GM23338 (cell line): ENCODE data around the gene TCEA2.

Experiments used
- CREB1 ChIP-seq: fragments of 250-450 bp; sonication (Bioruptor Pico); IDR thresholded peaks from 2 replicates; pipeline ENCODE4 v1.5.0; 2020; ENCODE audit warnings: low read depth, mild to moderate bottlenecking, moderate library complexity
- CTCF ChIP-seq, 2 experiments: fragments of 200-600 bp in 1 of 2; sonication (generic) in 1 of 2; conservative IDR thresholded peaks; 2 replicates each; pipeline versions ENCODE4 v1.5.1 to v1.6.1; 2016 to 2017; ENCODE audit warnings: antibody characterized with exemption in 2 of 2, low read depth in 2 of 2, mild to moderate bottlenecking in 2 of 2, moderate library complexity in 1 of 2
- EZH2 ChIP-seq: fragments of 200-600 bp; sonication (generic); IDR thresholded peaks from one replicate; pipeline ENCODE4 v1.8.0; 2017; ENCODE audit warnings: antibody characterized with exemption, mild to moderate bottlenecking, low read depth; ENCODE audit not compliant: unreplicated experiment
- EZH2phosphoT487 ChIP-seq: fragments of 200-600 bp; sonication (generic); IDR thresholded peaks from one replicate; pipeline ENCODE4 v1.8.1; 2018; ENCODE audit warnings: antibody characterized with exemption; ENCODE audit not compliant: unreplicated experiment
- NANOG ChIP-seq: IDR thresholded peaks from 2 replicates; pipeline ENCODE4 v1.6.1; 2016; ENCODE audit warnings: antibody characterized with exemption, borderline replicate concordance
- POLR2AphosphoS5 ChIP-seq: IDR thresholded peaks from 2 replicates; pipeline ENCODE4 v1.6.1; 2016; ENCODE audit warnings: antibody characterized with exemption, low read depth
- TF ChIP-seq, protein P1 (sequence below): IDR thresholded peaks from one replicate; pipeline ENCODE4 v1.6.1; 2018; ENCODE audit warnings: antibody characterized with exemption; ENCODE audit not compliant: unreplicated experiment
- TF ChIP-seq, protein P2 (sequence below): fragments of 250-450 bp; sonication (Bioruptor Pico); IDR thresholded peaks from 2 replicates; pipeline ENCODE4 v1.5.0; 2020; ENCODE audit warnings: mild to moderate bottlenecking, moderate library complexity
- TF ChIP-seq, protein P3 (sequence below): IDR thresholded peaks from 2 replicates; pipeline ENCODE4 v1.6.1; 2016; ENCODE audit warnings: antibody characterized with exemption

DNA sequence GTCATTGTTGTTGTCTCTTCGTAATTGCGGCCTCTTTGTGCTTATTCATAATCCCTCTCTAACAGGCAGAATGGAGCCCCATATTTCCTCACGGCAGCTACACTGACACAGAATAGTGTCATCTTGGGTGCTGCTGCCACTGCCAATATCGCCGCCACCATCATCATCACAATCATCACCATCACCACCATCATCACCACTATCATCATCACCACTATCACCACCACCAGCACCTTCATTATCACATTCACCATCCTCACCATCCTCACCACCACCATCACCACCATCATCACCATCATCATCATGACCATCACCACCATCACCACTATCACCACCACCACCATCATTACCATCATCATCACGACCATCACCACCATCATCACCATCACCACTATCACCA, 33.5 kb downstream of the TCEA2 start:
- TF ChIP-seq CTCF (conservative IDR thresholded peaks at IDR 0.05; ENCODE audit: low read depth in 2 of 2) (no peak), EZH2phosphoT487 (no peak), NANOG (no peak), EZH2 (no peak), POLR2AphosphoS5 (no peak), CREB1 (CRISPR knock-in tag) (no peak)
- TF ChIP-seq, protein P1, sequence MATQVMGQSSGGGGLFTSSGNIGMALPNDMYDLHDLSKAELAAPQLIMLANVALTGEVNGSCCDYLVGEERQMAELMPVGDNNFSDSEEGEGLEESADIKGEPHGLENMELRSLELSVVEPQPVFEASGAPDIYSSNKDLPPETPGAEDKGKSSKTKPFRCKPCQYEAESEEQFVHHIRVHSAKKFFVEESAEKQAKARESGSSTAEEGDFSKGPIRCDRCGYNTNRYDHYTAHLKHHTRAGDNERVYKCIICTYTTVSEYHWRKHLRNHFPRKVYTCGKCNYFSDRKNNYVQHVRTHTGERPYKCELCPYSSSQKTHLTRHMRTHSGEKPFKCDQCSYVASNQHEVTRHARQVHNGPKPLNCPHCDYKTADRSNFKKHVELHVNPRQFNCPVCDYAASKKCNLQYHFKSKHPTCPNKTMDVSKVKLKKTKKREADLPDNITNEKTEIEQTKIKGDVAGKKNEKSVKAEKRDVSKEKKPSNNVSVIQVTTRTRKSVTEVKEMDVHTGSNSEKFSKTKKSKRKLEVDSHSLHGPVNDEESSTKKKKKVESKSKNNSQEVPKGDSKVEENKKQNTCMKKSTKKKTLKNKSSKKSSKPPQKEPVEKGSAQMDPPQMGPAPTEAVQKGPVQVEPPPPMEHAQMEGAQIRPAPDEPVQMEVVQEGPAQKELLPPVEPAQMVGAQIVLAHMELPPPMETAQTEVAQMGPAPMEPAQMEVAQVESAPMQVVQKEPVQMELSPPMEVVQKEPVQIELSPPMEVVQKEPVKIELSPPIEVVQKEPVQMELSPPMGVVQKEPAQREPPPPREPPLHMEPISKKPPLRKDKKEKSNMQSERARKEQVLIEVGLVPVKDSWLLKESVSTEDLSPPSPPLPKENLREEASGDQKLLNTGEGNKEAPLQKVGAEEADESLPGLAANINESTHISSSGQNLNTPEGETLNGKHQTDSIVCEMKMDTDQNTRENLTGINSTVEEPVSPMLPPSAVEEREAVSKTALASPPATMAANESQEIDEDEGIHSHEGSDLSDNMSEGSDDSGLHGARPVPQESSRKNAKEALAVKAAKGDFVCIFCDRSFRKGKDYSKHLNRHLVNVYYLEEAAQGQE: no peak
- TF ChIP-seq, protein P2, sequence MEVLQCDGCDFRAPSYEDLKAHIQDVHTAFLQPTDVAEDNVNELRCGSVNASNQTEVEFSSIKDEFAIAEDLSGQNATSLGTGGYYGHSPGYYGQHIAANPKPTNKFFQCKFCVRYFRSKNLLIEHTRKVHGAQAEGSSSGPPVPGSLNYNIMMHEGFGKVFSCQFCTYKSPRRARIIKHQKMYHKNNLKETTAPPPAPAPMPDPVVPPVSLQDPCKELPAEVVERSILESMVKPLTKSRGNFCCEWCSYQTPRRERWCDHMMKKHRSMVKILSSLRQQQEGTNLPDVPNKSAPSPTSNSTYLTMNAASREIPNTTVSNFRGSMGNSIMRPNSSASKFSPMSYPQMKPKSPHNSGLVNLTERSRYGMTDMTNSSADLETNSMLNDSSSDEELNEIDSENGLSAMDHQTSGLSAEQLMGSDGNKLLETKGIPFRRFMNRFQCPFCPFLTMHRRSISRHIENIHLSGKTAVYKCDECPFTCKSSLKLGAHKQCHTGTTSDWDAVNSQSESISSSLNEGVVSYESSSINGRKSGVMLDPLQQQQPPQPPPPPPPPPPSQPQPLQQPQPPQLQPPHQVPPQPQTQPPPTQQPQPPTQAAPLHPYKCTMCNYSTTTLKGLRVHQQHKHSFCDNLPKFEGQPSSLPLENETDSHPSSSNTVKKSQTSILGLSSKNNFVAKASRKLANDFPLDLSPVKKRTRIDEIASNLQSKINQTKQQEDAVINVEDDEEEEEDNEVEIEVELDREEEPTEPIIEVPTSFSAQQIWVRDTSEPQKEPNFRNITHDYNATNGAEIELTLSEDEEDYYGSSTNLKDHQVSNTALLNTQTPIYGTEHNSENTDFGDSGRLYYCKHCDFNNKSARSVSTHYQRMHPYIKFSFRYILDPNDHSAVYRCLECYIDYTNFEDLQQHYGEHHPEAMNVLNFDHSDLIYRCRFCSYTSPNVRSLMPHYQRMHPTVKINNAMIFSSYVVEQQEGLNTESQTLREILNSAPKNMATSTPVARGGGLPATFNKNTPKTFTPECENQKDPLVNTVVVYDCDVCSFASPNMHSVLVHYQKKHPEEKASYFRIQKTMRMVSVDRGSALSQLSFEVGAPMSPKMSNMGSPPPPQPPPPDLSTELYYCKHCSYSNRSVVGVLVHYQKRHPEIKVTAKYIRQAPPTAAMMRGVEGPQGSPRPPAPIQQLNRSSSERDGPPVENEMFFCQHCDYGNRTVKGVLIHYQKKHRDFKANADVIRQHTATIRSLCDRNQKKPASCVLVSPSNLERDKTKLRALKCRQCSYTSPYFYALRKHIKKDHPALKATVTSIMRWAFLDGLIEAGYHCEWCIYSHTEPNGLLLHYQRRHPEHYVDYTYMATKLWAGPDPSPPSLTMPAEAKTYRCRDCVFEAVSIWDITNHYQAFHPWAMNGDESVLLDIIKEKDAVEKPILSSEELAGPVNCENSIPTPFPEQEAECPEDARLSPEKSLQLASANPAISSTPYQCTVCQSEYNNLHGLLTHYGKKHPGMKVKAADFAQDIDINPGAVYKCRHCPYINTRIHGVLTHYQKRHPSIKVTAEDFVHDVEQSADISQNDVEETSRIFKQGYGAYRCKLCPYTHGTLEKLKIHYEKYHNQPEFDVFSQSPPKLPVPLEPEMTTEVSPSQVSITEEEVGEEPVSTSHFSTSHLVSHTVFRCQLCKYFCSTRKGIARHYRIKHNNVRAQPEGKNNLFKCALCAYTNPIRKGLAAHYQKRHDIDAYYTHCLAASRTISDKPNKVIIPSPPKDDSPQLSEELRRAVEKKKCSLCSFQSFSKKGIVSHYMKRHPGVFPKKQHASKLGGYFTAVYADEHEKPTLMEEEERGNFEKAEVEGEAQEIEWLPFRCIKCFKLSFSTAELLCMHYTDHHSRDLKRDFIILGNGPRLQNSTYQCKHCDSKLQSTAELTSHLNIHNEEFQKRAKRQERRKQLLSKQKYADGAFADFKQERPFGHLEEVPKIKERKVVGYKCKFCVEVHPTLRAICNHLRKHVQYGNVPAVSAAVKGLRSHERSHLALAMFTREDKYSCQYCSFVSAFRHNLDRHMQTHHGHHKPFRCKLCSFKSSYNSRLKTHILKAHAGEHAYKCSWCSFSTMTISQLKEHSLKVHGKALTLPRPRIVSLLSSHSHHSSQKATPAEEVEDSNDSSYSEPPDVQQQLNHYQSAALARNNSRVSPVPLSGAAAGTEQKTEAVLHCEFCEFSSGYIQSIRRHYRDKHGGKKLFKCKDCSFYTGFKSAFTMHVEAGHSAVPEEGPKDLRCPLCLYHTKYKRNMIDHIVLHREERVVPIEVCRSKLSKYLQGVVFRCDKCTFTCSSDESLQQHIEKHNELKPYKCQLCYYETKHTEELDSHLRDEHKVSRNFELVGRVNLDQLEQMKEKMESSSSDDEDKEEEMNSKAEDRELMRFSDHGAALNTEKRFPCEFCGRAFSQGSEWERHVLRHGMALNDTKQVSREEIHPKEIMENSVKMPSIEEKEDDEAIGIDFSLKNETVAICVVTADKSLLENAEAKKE (CRISPR knock-in tag): no peak
- TF ChIP-seq, protein P3, sequence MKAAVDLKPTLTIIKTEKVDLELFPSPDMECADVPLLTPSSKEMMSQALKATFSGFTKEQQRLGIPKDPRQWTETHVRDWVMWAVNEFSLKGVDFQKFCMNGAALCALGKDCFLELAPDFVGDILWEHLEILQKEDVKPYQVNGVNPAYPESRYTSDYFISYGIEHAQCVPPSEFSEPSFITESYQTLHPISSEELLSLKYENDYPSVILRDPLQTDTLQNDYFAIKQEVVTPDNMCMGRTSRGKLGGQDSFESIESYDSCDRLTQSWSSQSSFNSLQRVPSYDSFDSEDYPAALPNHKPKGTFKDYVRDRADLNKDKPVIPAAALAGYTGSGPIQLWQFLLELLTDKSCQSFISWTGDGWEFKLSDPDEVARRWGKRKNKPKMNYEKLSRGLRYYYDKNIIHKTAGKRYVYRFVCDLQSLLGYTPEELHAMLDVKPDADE: no peak
